HG02642 (cell line): ENCODE data around the gene USP31.

Source experiments
- ATAC-seq: cut with Tn5 transposase; IDR thresholded peaks from one replicate; pipeline ENCODE4 v1.9.1; 2021; ENCODE audit warnings: mild to moderate bottlenecking; ENCODE audit not compliant: unreplicated experiment, poor library complexity

Gene USP31

DNA sequence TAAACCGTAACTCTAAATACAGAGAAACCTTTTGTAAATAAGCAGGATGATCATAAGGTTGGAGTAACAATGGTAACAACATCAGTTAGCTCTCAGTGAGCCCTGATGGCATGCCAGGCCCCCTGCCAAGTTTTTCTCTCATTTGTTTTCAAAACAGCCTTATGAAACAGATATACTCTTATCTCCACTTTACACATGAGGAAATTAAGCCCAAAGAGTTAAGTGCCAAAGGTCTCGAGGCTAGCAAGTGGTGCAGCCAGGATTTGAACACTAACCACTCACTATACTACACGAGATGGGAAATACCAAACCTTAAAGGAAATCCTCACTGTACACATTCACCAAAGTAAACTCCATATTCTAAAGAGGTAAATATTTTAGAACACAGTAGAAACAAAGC, 15.0 kb downstream of the USP31 start:
- ATAC-seq, result no peak

DNA sequence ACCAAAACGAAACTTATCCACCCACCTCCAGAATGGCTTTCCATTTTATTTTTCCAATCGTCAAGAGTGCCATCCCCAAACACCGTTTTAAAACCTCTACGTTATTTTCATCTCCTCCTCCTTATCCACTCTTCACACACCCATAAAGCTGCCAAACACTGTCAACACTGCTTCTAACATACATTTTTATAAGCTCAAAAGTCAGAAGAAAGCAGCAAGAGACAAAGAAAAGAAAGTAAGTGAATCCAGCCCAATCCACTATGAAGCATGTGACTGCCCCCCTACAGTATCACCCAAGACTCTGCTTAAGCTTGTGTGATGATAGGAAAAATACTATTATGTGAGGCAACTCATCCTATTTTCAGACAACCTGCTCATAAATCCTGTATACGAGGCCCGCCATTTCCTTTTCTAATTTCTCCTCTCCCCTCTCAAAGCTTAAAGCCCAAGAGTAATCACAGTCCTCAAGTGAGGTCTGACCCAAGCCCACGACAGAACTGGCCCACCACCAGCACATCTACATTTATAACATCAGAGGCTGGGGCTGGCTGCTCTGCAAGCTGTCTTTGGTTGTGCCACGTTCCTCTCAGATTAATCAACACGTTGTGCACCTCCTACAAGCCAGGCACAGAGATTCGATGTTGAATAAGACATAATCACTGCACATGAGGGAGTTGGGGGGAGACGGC, 16.3 kb downstream of the USP31 start:
- no peak for ATAC-seq

DNA sequence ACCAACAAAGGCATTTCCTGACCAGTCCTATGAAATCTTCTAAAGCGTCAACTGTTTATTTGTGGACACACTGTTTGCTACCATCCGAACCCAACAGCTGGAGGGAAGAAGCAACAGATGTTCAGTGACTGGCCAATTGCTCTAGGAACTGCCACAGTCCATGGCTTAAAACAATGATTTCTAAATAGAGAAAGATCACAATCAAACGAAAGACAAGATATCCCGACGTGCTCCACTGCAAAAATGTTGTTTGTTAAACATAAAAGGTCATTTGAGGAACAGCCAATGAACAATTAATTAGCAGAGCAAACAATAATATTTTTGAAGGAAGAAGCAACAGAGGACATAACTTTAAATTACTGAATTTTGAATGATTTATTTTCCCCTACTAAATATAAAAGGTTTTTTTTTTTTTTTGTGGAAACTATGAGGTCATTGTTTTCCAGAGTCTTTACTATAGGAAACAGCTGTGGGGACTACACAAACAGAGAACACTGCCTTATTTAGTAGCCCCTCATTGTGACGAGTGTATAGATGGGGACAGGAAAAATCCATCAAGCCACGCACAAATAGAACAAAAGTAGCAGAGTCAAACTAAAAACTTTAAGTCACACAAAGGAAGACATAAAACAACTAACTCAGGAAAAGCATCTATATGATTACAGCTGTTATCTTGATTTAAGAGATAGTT, 17.2 kb downstream of the USP31 start:
- no peak for ATAC-seq

DNA sequence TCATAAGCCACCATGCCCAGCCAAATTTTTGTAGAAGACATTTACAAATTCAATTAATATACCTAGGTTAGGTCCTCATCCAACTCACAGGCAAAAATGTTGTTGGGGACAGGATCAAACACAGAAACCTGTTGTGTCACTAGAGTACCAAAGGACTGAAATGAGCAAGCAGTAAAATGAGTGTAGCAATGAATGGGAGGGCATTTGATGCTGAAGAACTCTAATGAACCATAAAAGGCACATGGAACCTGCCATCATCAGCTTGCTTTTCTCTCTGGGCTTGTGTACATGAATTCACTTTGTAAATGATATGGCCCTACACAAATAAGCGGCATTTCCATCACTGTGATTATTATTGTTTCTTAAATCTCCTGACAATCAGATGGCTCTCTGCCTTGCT, 17.8 kb downstream of the USP31 start:
- no peak for ATAC-seq

DNA sequence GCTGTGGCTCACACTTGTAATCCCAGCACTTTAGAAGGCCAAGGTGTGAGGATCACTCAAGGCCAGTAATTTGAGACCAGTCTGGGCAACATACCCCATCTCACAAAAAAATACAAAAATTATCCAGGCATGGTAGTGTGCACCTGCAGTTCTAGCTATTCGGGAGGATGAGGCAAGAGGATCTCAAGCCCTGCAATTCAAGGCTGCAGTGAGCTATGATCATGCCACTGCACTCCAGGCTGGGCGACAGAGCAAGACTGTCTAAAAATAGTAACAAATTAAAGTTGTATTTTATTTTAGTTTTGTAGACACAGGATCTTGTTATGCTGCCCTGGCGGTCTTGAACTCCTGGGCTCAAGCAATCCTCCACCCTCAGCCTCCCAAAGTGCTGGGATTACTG, 18.2 kb downstream of the USP31 start:
- ATAC-seq, result no peak

DNA sequence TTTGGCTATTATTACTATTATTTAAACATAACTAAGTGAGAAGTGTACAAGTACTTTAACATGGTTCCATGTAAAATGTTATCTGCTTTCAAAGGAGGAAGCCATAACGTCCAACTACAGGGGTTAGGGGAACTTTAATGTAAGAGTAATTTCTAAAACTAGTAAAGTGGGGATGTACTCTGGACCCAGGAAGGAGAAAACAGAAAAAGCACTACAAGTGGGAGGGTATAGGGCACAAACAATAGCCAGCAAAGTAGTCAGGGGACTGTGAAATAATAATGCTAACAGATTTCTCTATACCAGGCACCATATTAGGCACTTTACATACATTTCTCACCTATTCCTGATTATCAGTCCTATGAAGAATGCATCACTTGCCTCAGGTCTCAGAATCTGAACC, 19.6 kb downstream of the USP31 start:
- no peak for ATAC-seq

DNA sequence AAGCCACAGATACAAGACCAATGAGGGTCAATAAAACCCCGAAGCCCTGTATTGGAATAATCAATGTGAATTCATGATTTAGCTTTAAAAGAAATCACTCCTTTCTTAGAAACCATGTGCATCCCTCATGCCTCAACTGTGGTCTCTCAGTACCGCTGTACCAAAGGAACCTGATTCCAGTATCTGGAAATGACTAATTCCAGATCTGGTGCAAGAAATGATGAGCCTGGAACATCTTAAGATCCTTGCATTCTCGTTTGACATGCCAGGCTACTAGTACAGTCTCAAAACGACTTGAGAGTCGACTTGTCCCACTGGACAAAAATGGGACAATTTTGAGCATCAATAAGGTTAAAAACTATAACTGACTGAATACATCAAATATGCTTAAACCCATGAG, 21.2 kb downstream of the USP31 start:
- no peak for ATAC-seq

DNA sequence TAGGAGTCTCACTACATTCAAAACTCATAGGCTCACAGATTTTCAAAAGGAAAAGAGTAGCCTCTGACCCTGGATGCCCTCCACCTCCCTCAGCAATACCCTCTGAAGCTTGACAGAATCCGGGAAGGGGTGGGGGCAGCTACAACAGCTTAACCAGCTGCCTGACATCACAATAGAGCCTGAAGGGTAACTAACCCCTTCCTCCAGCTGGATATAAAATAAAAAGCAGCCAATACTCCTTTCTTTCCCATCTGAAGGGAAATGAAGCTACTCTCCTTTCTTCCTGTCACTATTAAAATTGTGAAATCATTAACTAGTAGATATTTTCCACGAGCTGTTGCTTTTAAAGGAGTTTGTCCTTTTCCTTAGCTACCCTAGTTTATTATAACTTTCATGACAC, 24.0 kb downstream of the USP31 start:
- no peak for ATAC-seq

DNA sequence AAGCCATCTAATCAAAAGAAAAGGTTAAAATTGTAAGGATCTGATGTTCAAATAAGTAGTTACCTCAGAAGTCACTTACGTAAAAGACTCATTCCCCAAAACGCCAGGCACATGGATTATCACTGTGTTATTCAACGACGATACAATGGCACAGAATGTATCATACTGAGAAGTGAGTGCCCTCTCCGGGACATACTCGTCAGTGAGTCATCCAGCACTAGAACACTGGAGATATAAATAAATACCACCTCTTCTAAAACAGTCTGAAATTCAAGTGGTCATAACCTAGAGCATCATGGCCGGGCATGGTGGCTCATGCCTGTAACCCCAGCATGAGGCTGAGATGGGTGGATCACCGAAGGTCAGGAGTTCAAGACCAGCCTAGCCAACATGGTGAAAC, 24.9 kb downstream of the USP31 start:
- no peak for ATAC-seq

DNA sequence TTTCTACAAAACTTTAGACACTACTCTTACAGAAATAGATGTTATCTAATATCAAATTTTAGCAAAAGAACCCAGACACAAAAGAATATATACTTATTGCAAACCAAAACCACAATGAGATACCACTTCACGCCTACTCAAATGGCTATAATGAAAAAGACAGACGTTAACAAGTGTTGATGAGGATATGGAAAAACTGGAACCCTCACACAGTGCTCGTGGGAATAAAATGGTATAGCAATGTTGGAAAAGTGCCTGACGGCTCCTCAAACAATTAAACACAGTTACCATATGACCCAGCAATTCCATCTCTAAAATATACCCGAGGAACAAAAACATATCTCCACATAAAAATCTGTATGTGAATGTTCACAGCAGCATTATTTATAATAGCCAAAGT, 27.1 kb downstream of the USP31 start:
- ATAC-seq, result no peak

DNA sequence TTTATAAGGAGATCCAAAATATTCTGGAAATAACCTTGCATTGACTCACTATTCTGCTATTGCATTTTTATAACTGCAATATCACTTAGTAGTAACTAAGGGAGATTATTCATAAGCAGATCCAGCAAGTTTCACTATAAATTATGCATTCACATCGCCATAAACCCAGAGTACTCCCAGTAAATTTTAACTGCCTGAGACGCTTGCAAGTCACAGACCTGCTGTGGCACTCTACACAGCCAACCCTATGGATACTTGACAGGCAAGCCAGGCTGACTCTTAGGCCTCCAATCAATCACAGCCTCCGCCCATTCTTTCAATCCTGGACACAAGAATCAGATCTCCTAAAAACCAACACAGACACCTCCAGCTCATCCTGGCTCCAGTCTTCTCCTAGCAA, 28.2 kb downstream of the USP31 start:
- ATAC-seq, result no peak

DNA sequence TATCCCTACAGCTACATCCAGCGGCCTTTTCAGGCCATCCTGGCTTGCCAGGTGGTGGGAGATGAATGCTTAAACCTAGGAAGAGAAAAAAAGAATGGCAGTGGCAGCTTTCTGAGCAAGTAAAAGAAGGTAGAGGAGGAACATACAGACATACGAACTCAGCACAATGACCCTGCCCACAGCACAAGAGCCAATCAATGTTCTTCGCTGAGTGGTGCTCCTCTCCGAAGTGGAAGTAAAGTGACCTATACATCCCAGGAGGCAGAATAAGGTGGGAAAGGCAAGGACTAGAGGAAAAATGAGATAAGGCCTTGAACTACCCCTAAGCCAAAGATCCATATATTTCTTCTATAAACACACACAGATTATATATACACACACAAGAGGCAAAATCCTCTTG, 28.7 kb downstream of the USP31 start:
- ATAC-seq, result no peak

DNA sequence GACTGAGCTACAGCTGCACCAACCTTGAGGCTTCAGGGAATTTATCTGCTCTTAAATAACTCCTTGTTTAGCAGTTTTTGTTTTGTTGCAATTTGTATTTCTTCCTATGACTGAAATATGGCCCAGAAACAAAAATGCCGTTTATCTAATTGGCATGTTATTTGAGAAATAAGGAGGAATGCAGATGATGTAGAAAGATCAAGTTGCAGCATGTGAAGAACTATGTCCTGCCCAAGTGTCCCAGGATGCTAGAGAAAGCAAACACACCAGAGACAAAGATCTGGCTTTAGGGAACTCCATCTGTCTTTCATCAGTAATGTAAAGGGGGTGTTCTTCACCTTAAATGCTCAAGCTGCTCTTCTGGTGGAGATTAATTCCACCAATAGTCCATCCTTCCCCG, 29.7 kb downstream of the USP31 start:
- ATAC-seq, result no peak

DNA sequence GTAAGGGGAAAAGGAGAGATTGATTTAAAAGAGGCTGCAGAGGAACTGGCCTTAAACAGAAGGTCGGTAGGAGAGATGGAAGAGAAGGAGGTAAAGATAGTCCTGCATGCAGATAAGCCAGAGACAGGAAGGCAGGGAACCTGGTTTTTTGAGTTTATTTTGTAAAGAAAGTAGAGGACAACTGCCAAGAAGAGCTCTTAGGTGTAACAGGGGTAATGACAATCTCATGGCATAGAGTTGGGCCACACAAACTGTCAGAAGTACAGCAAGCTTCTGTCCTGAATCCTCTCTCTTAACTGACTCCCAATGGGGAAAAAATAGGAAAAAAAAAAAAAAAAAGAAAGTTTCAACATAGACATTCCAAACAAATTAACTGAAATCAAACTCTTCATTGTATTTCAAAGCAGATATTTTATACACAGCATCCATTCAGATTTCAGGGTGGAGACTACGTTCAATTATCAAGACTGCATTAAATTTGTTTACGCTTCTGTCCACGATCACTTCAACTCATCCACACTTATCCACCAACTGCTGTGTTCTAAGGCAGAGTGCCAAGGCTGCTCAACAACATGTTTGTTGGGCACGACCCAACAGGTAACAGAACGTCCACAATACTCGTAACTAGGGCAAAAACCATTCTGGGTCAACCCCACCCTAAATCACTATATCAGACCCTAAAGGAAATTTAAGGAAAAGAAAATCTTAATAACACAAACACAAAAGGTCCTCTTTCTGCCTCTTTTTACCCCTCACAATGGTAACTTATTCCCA, 34.9 kb downstream of the USP31 start:
- no peak for ATAC-seq

DNA sequence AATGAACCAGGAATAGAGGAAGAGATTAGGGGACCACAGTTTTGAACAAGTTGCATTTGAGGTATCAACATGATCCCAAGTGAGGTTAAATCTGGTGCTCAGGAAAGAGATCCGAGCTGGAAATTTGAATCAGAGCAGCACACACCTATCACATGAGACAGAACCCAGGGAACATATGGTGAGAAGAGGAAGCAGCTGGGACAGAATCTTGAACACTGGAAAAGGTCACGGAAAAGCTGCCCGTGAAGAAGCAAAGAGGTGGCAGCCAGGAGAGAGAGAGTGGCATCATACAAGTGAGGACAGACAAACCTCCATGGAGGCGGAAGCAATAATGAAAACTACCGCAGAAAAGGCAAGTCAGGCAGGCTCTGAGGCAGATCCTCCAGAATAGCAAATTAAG, 36.1 kb downstream of the USP31 start:
- no peak for ATAC-seq

DNA sequence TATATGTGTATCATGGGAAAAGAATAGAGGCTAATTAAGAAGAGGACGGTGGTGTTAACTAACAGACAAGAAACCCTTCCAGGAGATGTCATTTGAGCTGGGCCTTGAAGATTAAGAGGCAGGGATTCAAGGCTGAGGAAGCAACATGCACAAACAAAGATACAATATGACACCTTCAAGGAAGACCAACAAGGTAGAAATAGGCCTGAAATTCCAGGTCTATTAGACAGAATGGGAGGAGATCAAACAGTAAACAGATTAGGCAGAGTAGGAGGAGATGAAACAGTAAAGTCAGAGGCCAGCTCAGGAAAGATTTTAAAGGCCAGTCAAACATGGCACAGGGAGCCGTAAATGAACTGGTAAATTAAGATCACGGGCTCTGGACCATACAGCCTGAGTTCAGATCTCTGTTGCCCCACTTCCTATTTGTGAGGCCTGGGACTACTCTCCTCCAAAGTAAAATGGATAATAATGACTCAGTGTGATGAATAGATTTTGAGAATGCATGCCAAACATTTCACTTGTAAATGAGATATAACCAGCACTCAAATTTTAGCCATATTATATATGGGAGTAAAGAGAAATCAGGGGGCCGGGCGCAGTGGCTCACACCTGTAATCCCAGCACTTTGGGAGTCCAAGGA, 38.9 kb downstream of the USP31 start:
- no peak for ATAC-seq

DNA sequence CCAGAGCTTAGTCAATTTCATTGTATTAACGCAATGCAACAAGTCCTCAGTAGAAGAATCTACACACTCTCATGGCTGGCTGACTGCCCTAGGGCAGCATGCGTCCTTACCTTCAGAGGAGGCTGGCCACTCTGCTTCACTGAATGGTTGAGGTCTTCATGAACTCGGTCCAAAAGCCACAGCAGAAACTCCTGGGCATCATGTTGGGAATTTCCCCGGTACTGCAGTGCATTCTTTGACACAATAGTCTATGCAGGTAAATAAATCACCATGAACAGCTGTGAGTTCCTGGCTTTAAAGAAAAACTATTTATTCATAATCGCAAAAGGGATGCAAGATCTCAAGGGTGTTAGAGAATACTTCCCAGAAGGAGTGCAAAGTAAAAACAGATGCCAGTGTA, 41.3 kb downstream of the USP31 start:
- ATAC-seq, result no peak

DNA sequence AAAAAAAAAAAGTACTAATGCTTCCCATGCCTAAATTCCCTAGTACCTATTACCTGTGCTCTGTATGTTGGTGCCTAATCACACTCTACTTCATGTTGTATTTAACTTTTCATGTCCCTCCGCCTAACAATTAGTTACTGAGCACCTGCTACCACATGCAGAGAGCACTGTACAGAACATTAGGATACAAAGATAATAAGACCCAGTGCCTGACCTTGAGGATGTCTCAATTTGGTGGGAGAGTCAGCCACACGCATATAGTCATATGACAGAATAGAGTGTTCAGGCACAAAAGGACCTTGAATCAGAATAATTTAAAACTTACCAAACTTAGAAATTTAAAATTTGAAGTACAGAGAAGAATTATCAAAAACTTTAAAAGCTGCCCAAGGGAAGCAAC, 42.1 kb downstream of the USP31 start:
- ATAC-seq, result no peak

DNA sequence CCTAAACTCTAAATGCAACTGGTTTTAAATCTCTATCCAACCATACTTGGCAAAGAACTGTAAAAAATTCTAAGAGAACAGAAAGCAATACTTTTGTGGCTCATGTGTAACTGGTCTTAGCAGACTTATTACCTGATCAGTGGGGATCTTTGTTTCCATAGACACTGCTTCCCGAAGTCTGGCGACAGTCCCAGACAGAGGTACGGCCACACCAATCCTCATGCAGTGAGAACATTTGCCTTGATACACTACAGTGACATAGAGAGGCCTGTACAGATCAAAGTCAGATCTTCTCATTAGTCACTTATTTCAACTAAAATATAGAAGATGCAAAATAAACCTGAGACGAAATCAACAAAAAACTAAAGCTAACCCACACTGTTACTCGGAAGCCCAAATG, 43.9 kb downstream of the USP31 start:
- no peak for ATAC-seq

DNA sequence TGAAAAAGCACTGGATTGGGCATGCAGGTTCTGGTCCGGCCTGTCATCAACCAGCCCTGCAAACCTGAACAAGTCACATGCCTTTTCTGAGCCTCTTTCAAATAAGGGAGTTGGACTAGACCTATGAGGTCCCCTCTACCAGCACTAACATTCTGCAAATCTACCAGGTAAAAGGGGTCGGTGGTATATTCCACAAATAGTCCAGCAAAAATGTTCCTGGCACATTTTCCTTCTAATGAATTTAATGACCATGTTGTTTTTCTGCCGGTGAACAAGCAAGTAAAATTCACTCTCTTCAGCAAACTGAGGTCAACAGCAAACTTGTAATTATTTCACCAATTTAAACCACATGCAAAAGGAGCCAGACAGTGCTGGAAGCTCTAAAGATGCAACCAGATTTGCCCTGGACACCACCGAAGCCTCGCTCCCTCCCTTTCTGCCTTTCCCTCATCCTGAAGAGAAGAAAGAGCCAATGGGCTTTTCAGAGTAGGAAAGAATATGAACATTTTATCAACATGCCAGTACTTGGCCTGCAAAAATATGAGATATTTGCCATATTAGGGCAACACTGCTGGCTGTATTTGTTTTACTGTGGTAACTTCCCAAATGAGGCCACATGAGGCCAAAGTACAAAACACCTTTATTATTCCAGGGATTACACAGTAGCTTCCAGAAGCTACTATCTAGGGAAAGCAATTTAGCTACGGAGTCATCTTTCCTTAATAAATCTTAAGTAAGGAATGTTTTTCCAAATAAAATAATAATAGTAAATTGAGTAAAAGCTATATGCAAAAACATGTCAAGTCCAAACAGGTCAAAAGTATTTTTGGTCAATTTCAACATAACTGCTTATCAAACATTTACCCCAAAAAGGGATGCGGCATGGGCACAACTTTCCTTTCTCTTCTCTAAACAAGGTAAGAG, 45.0 kb downstream of the USP31 start:
- no peak for ATAC-seq
